Astrocyte of the spinal cord (primary cell): ENCODE measurements around the gene DQX1.
"Not testable (repeated sequence)": the region's sequence is repeated elsewhere in the genome, so short reads cannot be mapped to it uniquely, and the experiment has no call there.

ENCODE experiments used
- DNase-seq: peaks from one replicate; pipeline ENCODE4 v3.0.0; 2011; ENCODE audit warnings: low read depth, low spot score
- H3K4me3 ChIP-seq: 2 replicates; pipeline ENCODE4 v1.5.1; 2011; ENCODE audit warnings: low read depth, mild to moderate bottlenecking, low read length, moderate library complexity
- CTCF ChIP-seq: IDR thresholded peaks from 2 replicates; pipeline ENCODE4 v1.5.1; 2012; ENCODE audit warnings: low read depth, mild to moderate bottlenecking, low read length, inconsistent platforms
- in situ Hi-C: cut with HindIII; loops from 2 replicates; pipeline ENCODE4 v1.10.0; 2017; ENCODE audit warnings: low sequenced_read_pairs

DQX1 gene

GRCh38 chr2:74491648-74492544 lies 34.1 kb downstream of the DQX1 start:
- H3K4me3 ChIP-seq = no peak overlapping the region
- no peak for DNase-seq
- no peak for TF ChIP-seq CTCF
- in situ Hi-C loops = no loop called here

GRCh38 chr2:74489906-74490305 lies 36.1 kb downstream of the DQX1 start:
- no peak for DNase-seq
- H3K4me3 ChIP-seq = no peak overlapping the region
- no peak for TF ChIP-seq CTCF
- in situ Hi-C loops = no loop called here

GRCh38 chr2:74488643-74489481 lies 37.2 kb downstream of the DQX1 start:
- in situ Hi-C loops = no loop called here
- H3K4me3 ChIP-seq = no peak overlapping the region
- no peak for TF ChIP-seq CTCF
- no peak for DNase-seq

- in situ Hi-C loops = no loop called here
Observed at GRCh38 chr2:74486141-74486540, 39.9 kb downstream of the DQX1 start.

GRCh38 chr2:74483675-74484164 lies 42.3 kb downstream of the DQX1 start:
- DNase-seq, in situ Hi-C loops: not testable (repeated sequence)
- H3K4me3 ChIP-seq = peak overlapping the region; percentile 87

More at GRCh38 chr2:74486141-74486540, 39.9 kb downstream of the DQX1 start:
- no peak for DNase-seq
- no peak for TF ChIP-seq CTCF
- H3K4me3 ChIP-seq = no peak overlapping the region

GRCh38 chr2:74482801-74483674 lies 43.0 kb downstream of the DQX1 start, which contains the start of the genes CCDC142 and TTC31:
Gene CCDC142 (minus strand): TSS chr2:74482998. CDS start chr2:74482837, 161 bp downstream.
Gene TTC31 (plus strand): TSS chr2:74483081. CDS start chr2:74483096, 15 bp downstream.
- peak within 1 kb of the TSS; percentile 87 for H3K4me3 ChIP-seq
- in situ Hi-C loops = no loop called here
- TF ChIP-seq CTCF = peak; percentile 91
- peak; percentile 97 for DNase-seq
